AG04450 (cell line): Measurements from ENCODE around the gene UGT1A3. TPM values are rescaled to one million over a fixed set of nuclear protein-coding genes. Genes with fewer than 3 reads are reported as not detected.

ENCODE experiments used
- CTCF ChIA-PET: fragments of 300-600, 350-600 bp; formaldehyde crosslinking; extraction: SDS; loops from one replicate; lab custom pipeline; 2022; ENCODE audit warnings: antibody characterized with exemption, inconsistent platforms; lab: Charles Lee
- POLR2A ChIA-PET: fragments of 350-600 bp; formaldehyde crosslinking; extraction: SDS; loops from one replicate; lab custom pipeline; 2021; ENCODE audit warnings: antibody characterized with exemption, inconsistent platforms; lab: Yijun Ruan, JAX
- DNase-seq: peaks from one replicate; pipeline ENCODE4 v3.0.0-alpha.2; 2011; ENCODE audit warnings: low read depth, low spot score
- H3K27ac ChIP-seq: one replicate; pipeline ENCODE4 v1.5.1; 2012; ENCODE audit warnings: low read depth, low read length, control low read depth
- H3K27me3 ChIP-seq: one replicate; pipeline ENCODE4 v1.6.0; 2012; ENCODE audit warnings: low read length; ENCODE audit not compliant: control insufficient read depth, insufficient read depth
- H3K4me3 ChIP-seq: 2 replicates; pipeline ENCODE4 v1.5.1; 2011; ENCODE audit warnings: mild to moderate bottlenecking, low read depth, low read length, control low read depth
- H3K9me3 ChIP-seq: 2 replicates; pipeline ENCODE4 v1.5.1; 2012; ENCODE audit warnings: low read length; ENCODE audit not compliant: control insufficient read depth, insufficient read depth
- CTCF ChIP-seq: IDR thresholded peaks from 2 replicates; pipeline ENCODE4 v1.5.1; 2011; ENCODE audit warnings: low read depth, low read length, control low read depth, inconsistent platforms
- polyA plus RNA-seq: library from polyadenylated mRNA; depleted of rRNA; stranded (reverse); fragments of >200 nt; gene quantifications from 2 replicates; pipeline ENCODE4 v1.2.3, GENCODE V29; 2011

UGT1A3 gene
- polyA plus RNA-seq, 1 experiment = not detected

GRCh38 chr2:233819884-233820773 is 91.3 kb downstream of the UGT1A3 start:
- ChIA-PET POLR2A (no interaction called here), CTCF (no interaction called here)
- no peak for TF ChIP-seq CTCF
- Histone ChIP-seq H3K27ac (no peak overlapping the region), H3K9me3 (no peaks in the 10 kb centered on the region; the same call in 1 of the 2 replicates), H3K27me3 (peaks cover 9% of the 10 kb centered on the region), H3K4me3 (no peak overlapping the region)
- no peak for DNase-seq

- ChIA-PET POLR2A (no interaction called here), CTCF (no interaction called here)
- DNase-seq = no peak
These were observed 91.9 kb downstream of the UGT1A3 start for GRCh38 chr2:233820774-233821105.

GRCh38 chr2:233821196-233821595 is 92.4 kb downstream of the UGT1A3 start:
- TF ChIP-seq CTCF = no peak
- ChIA-PET CTCF (no interaction called here), POLR2A (no interaction called here)

More at GRCh38 chr2:233820774-233821105, 91.9 kb downstream of the UGT1A3 start:
- H3K27me3 ChIP-seq = peaks cover 9% of the 10 kb centered on the region
- no peaks in the 10 kb centered on the region; the same call in 1 of the 2 replicates for H3K9me3 ChIP-seq
- no peak overlapping the region for H3K27ac ChIP-seq
- no peak for TF ChIP-seq CTCF
- H3K4me3 ChIP-seq = no peak overlapping the region

GRCh38 chr2:233821709-233822100 is 92.9 kb downstream of the UGT1A3 start:
- Histone ChIP-seq H3K9me3 (no peaks in the 10 kb centered on the region; the same call in 1 of the 2 replicates), H3K27ac (no peak overlapping the region), H3K27me3 (peaks cover 9% of the 10 kb centered on the region), H3K4me3 (no peak overlapping the region)
- CTCF ChIA-PET = no interaction called here
- TF ChIP-seq CTCF = no peak
- POLR2A ChIA-PET = no interaction called here
- DNase-seq = no peak

More at GRCh38 chr2:233821196-233821595, 92.4 kb downstream of the UGT1A3 start:
- Histone ChIP-seq H3K27me3 (peaks cover 9% of the 10 kb centered on the region), H3K9me3 (no peaks in the 10 kb centered on the region; the same call in 1 of the 2 replicates), H3K4me3 (no peak overlapping the region), H3K27ac (no peak overlapping the region)
- DNase-seq = no peak

- Histone ChIP-seq H3K27me3 (peaks cover 9% of the 10 kb centered on the region), H3K4me3 (no peak overlapping the region), H3K9me3 (no peaks in the 10 kb centered on the region; the same call in 1 of the 2 replicates), H3K27ac (no peak overlapping the region)
- no peak for TF ChIP-seq CTCF
- POLR2A ChIA-PET = no interaction called here
- CTCF ChIA-PET = no interaction called here
- no peak for DNase-seq
These were observed 93.4 kb downstream of the UGT1A3 start for GRCh38 chr2:233822101-233822771.
